AG09309 (cell line): Measurements from ENCODE around the gene FTCDNL1.

Experiments
- DNase-seq: peaks from one replicate; pipeline ENCODE4 v3.0.0-alpha.2; 2010; ENCODE audit warnings: low read depth
- H3K4me3 ChIP-seq: 2 replicates; pipeline ENCODE4 v1.5.1; 2011; ENCODE audit warnings: mild to moderate bottlenecking, low read depth, low read length, moderate library complexity; ENCODE audit not compliant: control insufficient read depth
- CTCF ChIP-seq: IDR thresholded peaks from 2 replicates; pipeline ENCODE4 v1.5.1; 2011; ENCODE audit warnings: mild to moderate bottlenecking, low read depth, low read length, inconsistent platforms; ENCODE audit not compliant: insufficient read depth, control insufficient read depth; ENCODE audit errors: missing control alignments

Gene FTCDNL1

DNA sequence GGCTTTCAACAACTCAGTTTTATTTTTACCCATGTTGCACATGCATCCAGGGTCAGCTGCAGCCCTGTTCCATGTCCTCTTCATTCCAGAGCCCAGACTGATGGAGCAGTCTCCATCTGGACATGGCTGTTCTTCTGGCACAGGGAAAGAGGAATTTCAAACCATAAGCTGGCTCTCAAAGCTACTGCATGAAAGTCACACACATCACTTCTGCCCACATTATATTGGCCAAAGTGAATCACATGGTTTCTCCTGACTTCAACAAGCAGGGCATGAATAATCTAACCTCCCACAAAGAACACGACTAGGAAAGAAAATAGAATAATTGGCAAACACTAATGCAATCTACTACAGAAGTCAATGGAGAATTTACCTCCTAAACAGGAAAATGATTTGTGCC, 94.2 kb downstream of the FTCDNL1 start:
- TF ChIP-seq CTCF: no peak
- no peak for DNase-seq

DNA sequence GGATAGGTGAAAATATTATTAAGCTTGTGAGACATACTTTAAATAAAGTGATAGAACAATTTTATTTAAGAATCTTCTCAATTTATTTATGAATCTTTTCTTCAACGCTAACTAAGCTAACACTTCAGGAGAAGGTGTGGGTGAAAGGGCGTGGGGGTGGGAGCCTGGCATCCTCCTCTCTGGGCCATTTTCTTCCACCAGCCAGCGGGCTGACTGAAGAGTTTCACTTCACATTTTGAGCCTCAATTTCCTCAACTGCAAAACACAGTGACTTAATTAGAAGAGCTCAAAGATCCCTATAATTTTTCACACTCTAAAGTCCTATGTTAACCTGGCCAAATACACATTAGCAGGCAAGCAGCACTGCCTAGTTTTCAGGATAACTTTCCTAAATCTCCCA, 94.8 kb downstream of the FTCDNL1 start:
- H3K4me3 ChIP-seq: no peak overlapping the region
- TF ChIP-seq CTCF: no peak
- DNase-seq: no peak

More for the DNA sequence above, 94.2 kb downstream of the FTCDNL1 start:
- H3K4me3 ChIP-seq: no peak overlapping the region

- no peak overlapping the region for H3K4me3 ChIP-seq
- no peak for DNase-seq
- TF ChIP-seq CTCF: no peak
These were observed 96.2 kb downstream of the FTCDNL1 start for GRCh38 chr2:199754766-199755165.

GRCh38 chr2:199751492-199752120, 99.4 kb downstream of the FTCDNL1 start:
- H3K4me3 ChIP-seq: no peak overlapping the region
- no peak for DNase-seq
- TF ChIP-seq CTCF: no peak

DNA sequence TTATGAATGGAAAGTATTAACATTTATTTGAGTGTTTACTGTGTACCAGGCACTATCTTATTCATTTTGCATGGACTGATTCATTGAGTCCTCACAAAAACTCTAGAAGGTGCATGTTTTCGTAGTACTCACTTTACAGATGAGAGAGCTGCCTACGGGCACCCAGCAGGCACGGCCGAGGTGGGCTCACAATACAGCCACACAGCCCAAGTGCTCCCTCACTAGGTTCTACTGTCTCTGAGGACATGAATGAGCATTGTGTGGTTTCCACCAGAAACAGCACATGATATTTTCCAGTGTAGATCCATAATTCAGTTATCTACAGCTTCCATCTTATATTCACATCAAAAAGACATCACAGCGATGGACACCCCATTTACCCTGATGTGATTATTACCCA, 101.4 kb downstream of the FTCDNL1 start:
- DNase-seq: no peak
- no peak for TF ChIP-seq CTCF

GRCh38 chr2:199744724-199745123, 106.3 kb downstream of the FTCDNL1 start:
- no peak for TF ChIP-seq CTCF
- no peak overlapping the region for H3K4me3 ChIP-seq
- DNase-seq: no peak

More for the DNA sequence above, 101.4 kb downstream of the FTCDNL1 start:
- H3K4me3 ChIP-seq: no peak overlapping the region
